H1 (cell line): ENCODE data around the gene EML1. TPM values are rescaled to one million over a fixed set of nuclear protein-coding genes. Genes with fewer than 3 reads are reported as not detected.

Source experiments
- RFX5 ChIP-seq: IDR thresholded peaks from 2 replicates; pipeline ENCODE4 v1.6.1; 2011; ENCODE audit warnings: low read depth, low read length, improper control_type of control experiment, borderline replicate concordance
- polyA plus RNA-seq, 7 experiments: library from polyadenylated mRNA; depleted of rRNA in 3 of 7; stranded (reverse) in 5 of 7; unstranded in 2 of 7; fragments of >200 nt in 5 of 7; fragments of 200-250 nt in 2 of 7; gene quantifications; 1 replicate in 5 of 7; 2 replicates in 1 of 7; 4 replicates in 1 of 7; pipeline versions ENCODE4 v1.2.1 to v1.2.3, GENCODE V29; 2011 to 2013; ENCODE audit warnings: missing spikeins in 2 of 7, mixed read lengths in 2 of 7
- total RNA-seq: library from RNA; stranded (reverse); fragmentation: NEBNext Ultra II Directional; extraction: Animal tissue kit (Norgen Biotek cat#: 25700); gene quantifications from 2 replicates; pipeline ENCODE4 v1.2.1, GENCODE V29; 2021

The EML1 gene
- total and polyA plus RNA-seq, 2 of the 8 experiments (the other 6 are each of a cell fraction or from before 2014, with no cell fraction given) = 11.1 to 24.7 TPM

DNA sequence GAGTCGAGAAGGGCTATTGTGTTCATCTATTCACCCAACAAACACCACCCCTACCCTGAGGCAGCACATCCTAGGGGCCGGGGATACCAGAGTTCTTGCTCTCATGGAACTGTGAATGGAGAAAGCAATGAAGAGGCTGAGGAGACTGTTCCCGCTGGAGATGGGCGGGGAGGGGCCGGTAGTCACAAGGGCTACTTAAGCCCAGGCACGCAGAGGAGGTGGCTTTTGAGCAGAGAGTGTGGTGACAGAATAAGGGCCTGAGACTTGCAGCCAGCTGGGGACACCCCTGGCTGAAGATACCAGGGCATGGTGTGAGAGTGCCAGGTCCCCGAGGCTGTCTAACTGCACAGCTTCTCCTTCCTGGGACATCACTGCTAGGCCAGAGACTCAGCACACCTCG, 157.9 kb downstream of the EML1 start (continued):
- TF ChIP-seq RFX5 = no peak
- TF ChIP-seq, all 59 proteins: peak for 0
